Measurements from ENCODE around the gene SBF1. TPM values are rescaled to one million over a fixed set of nuclear protein-coding genes. Genes with fewer than 3 reads are reported as not detected.
A peak's percentile ranks its signal among the peaks of the same experiment; 100 is the strongest.

Gene SBF1
- total and polyA plus RNA-seq, 2 of the 13 experiments (the other 11 are each of a cell fraction or from before 2014, with no cell fraction given), result 31.7 to 40.9 TPM

DNA sequence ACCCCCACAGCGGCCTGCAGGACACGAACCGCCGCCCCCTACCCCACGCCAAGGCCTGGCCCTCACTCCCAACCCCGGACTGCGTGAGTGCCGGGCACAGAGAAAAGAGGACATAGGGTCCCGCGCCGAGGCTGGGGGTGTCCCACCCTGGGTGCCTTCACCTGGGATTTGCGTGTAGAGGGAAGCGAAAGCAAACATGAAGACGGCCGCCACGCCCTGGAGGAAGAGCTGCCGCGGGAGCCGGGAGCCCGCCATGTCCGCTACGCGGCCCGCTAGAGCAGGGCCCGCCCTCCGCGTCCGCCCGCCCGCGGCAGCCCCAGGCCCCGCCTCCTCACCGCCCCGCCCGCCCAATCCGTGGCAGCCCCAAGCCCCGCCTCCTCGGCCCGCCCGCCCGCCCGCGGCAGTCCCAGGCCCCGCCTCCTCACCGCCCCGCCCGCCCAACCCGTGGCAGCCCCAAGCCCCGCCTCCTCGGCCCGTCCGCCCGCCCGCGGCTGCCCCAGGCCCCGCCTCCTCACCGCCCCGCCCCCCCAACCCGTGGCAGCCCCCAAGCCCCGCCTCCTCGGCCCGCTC lies 32.7 kb upstream of the SBF1 start, which contains the start of gene LMF2 (continued):
- TF ChIP-seq ZNF660 (CRISPR knock-in tag; IDR thresholded peaks at IDR 0.05; ENCODE audit: borderline replicate concordance, low read depth), result no peak
- no peak for TF ChIP-seq MEF2D (CRISPR knock-in tag; IDR thresholded peaks at IDR 0.05)
- TF ChIP-seq MAZ (IDR thresholded peaks at IDR 0.05; ENCODE audit: borderline replicate concordance, low read depth, low read length), result peak; percentile 24; the same call in 1 of the 2 replicates
- no peak for TF ChIP-seq MAZ (CRISPR knock-in tag; IDR thresholded peaks at IDR 0.05; ENCODE audit: low read depth)
- TF ChIP-seq ZNF251 (CRISPR knock-in tag; IDR thresholded peaks at IDR 0.05), result no peak
- no peak for TF ChIP-seq ZFP36 (IDR thresholded peaks at IDR 0.05; ENCODE audit: borderline replicate concordance, low read depth, low read length, partially characterized antibody)
- TF ChIP-seq, protein P1, sequence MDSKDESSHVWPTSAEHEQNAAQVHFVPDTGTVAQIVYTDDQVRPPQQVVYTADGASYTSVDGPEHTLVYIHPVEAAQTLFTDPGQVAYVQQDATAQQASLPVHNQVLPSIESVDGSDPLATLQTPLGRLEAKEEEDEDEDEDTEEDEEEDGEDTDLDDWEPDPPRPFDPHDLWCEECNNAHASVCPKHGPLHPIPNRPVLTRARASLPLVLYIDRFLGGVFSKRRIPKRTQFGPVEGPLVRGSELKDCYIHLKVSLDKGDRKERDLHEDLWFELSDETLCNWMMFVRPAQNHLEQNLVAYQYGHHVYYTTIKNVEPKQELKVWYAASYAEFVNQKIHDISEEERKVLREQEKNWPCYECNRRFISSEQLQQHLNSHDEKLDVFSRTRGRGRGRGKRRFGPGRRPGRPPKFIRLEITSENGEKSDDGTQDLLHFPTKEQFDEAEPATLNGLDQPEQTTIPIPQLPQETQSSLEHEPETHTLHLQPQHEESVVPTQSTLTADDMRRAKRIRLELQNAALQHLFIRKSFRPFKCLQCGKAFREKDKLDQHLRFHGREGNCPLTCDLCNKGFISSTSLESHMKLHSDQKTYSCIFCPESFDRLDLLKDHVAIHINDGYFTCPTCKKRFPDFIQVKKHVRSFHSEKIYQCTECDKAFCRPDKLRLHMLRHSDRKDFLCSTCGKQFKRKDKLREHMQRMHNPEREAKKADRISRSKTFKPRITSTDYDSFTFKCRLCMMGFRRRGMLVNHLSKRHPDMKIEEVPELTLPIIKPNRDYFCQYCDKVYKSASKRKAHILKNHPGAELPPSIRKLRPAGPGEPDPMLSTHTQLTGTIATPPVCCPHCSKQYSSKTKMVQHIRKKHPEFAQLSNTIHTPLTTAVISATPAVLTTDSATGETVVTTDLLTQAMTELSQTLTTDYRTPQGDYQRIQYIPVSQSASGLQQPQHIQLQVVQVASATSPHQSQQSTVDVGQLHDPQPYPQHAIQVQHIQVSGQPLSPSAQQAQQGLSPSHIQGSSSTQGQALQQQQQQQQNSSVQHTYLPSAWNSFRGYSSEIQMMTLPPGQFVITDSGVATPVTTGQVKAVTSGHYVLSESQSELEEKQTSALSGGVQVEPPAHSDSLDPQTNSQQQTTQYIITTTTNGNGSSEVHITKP (CRISPR knock-in tag; IDR thresholded peaks at IDR 0.05; ENCODE audit: low read depth), result no peak
- TF ChIP-seq, protein P2, sequence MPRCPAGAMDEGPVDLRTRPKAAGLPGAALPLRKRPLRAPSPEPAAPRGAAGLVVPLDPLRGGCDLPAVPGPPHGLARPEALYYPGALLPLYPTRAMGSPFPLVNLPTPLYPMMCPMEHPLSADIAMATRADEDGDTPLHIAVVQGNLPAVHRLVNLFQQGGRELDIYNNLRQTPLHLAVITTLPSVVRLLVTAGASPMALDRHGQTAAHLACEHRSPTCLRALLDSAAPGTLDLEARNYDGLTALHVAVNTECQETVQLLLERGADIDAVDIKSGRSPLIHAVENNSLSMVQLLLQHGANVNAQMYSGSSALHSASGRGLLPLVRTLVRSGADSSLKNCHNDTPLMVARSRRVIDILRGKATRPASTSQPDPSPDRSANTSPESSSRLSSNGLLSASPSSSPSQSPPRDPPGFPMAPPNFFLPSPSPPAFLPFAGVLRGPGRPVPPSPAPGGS (CRISPR knock-in tag; IDR thresholded peaks at IDR 0.05), result no peak
- no peak for TF ChIP-seq ZNF33B (CRISPR knock-in tag; IDR thresholded peaks at IDR 0.05)
- TF ChIP-seq, protein P3, sequence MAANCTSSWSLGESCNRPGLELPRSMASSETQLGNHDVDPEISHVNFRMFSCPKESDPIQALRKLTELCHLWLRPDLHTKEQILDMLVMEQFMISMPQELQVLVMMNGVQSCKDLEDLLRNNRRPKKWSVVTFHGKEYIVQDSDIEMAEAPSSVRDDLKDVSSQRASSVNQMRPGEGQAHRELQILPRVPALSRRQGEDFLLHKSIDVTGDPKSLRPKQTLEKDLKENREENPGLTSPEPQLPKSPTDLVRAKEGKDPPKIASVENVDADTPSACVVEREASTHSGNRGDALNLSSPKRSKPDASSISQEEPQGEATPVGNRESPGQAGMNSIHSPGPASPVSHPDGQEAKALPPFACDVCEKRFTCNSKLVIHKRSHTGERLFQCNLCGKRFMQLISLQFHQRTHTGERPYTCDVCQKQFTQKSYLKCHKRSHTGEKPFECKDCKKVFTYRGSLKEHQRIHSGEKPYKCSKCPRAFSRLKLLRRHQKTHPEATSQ (CRISPR knock-in tag; IDR thresholded peaks at IDR 0.05; ENCODE audit: borderline replicate concordance), result no peak
- no peak for TF ChIP-seq RFX5 (IDR thresholded peaks at IDR 0.05; ENCODE audit: low read depth, low read length)
- TF ChIP-seq ZNF530 (CRISPR knock-in tag; IDR thresholded peaks at IDR 0.05; ENCODE audit: low read depth), result no peak
- no peak for TF ChIP-seq EP300 (IDR thresholded peaks at IDR 0.05; ENCODE audit: low read depth in 2 of 2, low read length in 2 of 2)
- no peak for TF ChIP-seq EP300 (CRISPR knock-in tag; IDR thresholded peaks at IDR 0.05; ENCODE audit: borderline replicate concordance)
- TF ChIP-seq HMG20B (CRISPR knock-in tag; conservative IDR thresholded peaks at IDR 0.05), result no peak
- TF ChIP-seq RXRB (CRISPR knock-in tag; IDR thresholded peaks at IDR 0.05; ENCODE audit: borderline replicate concordance), result no peak
- TF ChIP-seq PAF1 (CRISPR knock-in tag; IDR thresholded peaks at IDR 0.05), result no peak
- TF ChIP-seq, protein P4, sequence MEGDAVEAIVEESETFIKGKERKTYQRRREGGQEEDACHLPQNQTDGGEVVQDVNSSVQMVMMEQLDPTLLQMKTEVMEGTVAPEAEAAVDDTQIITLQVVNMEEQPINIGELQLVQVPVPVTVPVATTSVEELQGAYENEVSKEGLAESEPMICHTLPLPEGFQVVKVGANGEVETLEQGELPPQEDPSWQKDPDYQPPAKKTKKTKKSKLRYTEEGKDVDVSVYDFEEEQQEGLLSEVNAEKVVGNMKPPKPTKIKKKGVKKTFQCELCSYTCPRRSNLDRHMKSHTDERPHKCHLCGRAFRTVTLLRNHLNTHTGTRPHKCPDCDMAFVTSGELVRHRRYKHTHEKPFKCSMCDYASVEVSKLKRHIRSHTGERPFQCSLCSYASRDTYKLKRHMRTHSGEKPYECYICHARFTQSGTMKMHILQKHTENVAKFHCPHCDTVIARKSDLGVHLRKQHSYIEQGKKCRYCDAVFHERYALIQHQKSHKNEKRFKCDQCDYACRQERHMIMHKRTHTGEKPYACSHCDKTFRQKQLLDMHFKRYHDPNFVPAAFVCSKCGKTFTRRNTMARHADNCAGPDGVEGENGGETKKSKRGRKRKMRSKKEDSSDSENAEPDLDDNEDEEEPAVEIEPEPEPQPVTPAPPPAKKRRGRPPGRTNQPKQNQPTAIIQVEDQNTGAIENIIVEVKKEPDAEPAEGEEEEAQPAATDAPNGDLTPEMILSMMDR (CRISPR knock-in tag; IDR thresholded peaks at IDR 0.05), result peak; percentile 10; the same call in 1 of the 2 replicates
- no peak for TF ChIP-seq U2AF2 (IDR thresholded peaks at IDR 0.05; ENCODE audit: low read depth, low read length)

All from HepG2 (cell line).